Measurements from ENCODE around the gene CCNJL. TPM values are rescaled to one million over a fixed set of nuclear protein-coding genes. Genes with fewer than 3 reads are reported as not detected.

The CCNJL gene
- total RNA-seq, 1 donor, result 0.27 TPM

DNA sequence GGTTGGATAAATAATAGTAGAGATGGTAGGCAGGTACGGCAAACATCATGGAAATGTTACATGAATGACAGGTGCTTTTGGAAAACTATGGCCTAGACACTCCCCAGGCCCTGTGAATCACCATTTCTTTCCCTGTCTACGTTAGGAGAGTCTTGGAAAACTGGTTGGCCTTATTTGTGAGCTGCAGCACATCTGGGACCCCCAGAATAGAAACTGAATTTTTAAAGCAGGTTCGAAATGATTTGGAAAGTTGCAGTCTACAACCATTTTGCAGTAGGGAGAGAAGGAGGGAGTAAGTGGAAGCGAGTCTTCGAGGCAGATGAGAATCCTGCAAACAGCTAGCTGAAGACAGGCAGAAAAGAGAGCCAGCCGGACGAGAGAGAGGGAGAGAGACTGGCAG is 45.0 kb upstream of the CCNJL start:
- no peak overlapping the region for H3K4me3 ChIP-seq (ENCODE audit: low read depth, low read length)
- no peak for DNase-seq (ENCODE audit: low read depth)
- TF ChIP-seq, protein P1, sequence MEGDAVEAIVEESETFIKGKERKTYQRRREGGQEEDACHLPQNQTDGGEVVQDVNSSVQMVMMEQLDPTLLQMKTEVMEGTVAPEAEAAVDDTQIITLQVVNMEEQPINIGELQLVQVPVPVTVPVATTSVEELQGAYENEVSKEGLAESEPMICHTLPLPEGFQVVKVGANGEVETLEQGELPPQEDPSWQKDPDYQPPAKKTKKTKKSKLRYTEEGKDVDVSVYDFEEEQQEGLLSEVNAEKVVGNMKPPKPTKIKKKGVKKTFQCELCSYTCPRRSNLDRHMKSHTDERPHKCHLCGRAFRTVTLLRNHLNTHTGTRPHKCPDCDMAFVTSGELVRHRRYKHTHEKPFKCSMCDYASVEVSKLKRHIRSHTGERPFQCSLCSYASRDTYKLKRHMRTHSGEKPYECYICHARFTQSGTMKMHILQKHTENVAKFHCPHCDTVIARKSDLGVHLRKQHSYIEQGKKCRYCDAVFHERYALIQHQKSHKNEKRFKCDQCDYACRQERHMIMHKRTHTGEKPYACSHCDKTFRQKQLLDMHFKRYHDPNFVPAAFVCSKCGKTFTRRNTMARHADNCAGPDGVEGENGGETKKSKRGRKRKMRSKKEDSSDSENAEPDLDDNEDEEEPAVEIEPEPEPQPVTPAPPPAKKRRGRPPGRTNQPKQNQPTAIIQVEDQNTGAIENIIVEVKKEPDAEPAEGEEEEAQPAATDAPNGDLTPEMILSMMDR (IDR thresholded peaks at IDR 0.05; ENCODE audit: insufficient read depth, low read length), result no peak

DNA sequence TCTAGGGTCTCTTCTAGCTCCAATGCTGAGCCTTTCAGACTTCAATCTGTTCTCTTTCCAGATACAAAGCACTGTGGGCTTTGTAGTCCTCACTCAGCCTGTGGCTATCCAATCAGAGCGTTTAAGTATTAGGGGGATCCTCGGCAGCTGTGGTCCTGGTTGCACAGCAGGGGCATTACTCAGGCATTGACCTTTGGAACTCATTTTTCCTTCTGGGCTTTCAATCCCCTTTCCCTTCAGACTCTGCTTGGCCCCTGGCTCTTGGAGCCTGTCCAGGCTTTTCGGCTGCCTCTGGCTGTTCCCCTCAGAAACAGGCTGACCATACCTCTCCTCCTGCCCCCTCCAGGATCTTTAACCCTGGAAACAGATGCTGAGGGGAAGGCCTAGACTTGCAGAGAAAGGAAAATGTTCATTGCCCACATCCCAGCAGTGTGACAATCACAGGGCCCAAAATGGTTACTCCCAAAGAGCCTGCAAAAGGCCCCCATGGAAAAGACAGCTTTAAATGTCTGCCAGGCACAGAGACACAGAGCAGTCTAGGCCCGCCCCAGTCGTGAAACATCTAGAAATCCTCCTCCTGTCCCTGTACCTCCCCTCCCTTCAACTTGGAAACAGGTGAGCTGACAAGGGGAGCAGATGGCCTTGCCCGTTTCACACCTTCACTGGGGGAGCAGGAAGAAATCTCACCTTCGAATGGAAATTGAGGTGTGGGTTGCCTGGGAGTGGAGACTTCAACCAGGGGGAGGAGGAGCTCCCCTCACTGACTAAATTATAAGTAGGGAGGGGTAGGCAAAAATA is 44.4 kb upstream of the CCNJL start:
- TF ChIP-seq, protein P1 (IDR thresholded peaks at IDR 0.05; ENCODE audit: insufficient read depth, low read length), result no peak
- no peak for DNase-seq (ENCODE audit: low read depth)

DNA sequence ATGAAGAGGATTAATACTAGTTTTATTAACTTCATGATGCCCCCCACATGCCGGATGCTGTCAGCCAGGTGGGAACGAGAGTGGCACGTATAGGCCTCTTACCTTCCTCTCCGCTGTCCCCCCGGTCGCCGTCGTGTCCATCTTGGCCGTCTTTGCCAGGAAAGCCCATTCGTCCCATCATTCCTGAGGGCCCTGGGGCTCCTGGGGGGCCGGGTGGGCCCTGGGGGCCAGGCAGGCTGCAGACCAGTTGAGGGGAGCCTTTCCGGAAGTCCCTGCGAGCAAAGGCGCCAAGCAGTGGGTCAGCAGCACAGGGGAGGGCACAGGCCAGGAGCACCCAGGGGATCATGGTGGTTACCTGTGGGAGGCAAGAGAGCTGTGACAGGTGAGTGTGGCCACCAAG is 42.3 kb upstream of the CCNJL start:
- no peak for DNase-seq (ENCODE audit: low read depth)
- TF ChIP-seq, protein P1 (IDR thresholded peaks at IDR 0.05; ENCODE audit: insufficient read depth, low read length), result no peak
- H3K4me3 ChIP-seq (ENCODE audit: low read depth, low read length), result no peak overlapping the region

More for the DNA sequence above, 44.4 kb upstream of the CCNJL start:
- H3K4me3 ChIP-seq (ENCODE audit: low read depth, low read length), result no peak overlapping the region

DNA sequence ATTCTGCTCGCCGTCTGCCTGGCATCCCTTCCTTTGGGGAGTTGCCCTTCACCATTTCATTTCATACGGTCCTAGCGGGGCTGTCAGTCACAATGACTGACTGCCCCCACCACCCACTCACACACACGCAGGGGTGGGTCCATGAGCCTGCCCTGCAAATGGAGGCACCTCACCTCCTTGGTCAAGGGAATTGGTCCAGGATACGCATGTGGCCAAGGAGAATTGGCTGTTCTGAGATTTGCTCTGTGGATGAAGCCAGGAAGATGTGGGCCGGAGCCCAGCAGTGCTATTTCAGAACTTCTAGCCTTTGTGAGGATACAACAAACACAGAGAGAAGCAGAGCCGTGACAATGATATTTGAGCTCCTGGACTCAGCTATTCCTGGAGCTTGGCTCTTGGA is 41.0 kb upstream of the CCNJL start:
- H3K4me3 ChIP-seq (ENCODE audit: low read depth, low read length), result no peak overlapping the region
- TF ChIP-seq, protein P1 (IDR thresholded peaks at IDR 0.05; ENCODE audit: insufficient read depth, low read length), result no peak
- DNase-seq (ENCODE audit: low read depth), result peak; percentile 59

DNA sequence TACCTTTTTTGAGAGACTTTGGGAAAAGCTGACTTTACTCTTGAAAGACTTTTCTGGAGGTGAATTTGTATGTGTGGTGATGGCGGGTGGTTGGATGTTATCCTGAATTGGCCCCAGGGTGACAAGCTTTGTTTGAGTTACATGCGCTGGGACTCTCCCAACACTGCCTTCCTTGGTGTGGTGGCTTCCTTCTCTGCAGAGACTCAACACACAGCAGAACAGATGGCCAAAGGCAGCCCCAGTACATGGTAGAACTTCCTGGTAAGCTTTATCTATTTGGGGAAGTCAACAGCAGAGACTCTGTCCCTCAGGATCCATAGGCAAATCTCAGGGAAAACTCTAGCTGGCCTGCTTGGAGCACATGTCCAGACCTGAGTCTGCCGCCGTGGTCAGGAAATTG is 39.9 kb upstream of the CCNJL start:
- TF ChIP-seq, protein P1 (IDR thresholded peaks at IDR 0.05; ENCODE audit: insufficient read depth, low read length), result no peak
- H3K4me3 ChIP-seq (ENCODE audit: low read depth, low read length), result no peak overlapping the region
- no peak for DNase-seq (ENCODE audit: low read depth)

DNA sequence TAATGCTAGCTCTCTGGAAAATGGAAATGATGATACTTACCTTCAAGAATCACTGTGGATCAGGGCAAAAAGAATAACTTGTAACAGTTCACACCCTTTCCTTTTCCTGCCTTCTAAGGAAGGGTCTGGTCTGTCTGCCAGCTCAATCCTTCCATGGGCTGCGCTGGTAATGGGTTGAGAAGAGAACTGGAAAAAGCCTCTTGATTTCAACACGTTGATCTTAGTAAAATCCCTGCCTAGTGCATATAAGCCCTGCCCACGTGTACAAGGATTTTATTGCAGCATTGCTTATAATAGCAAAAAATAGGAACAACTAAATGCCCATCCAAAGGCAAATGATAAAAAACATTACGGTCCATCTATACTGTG is 37.6 kb upstream of the CCNJL start:
- H3K4me3 ChIP-seq (ENCODE audit: low read depth, low read length), result no peak overlapping the region
- TF ChIP-seq, protein P1 (IDR thresholded peaks at IDR 0.05; ENCODE audit: insufficient read depth, low read length), result no peak
- no peak for DNase-seq (ENCODE audit: low read depth)
